Measurements from ENCODE around the gene KIAA1671.

DNA sequence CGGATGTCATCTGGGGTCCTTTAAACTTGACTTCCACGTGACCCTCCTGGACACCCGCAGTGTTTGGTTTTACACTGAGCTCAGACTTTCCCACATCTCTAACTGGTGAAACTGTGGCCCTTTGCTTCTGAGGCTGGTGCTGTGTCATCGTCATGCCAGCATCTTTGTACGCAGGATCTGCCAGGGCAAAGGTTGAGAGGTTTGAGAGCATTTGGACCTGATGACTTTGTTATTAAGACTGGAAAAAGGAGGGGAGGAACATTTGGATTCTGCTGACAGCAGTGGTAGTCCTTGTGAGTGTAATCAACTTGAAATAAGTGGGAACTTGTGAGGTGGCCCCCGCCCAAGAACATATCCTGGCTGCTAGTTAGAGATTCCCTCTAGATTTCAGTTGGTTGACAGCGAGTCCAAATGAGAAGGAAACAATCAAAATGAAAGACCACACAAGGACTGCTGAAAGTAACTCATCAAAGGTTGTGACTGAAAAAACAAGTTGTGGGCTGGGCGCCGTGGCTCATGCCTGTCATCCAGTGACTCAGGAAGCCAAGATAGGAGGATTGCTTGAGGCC is 102.5 kb downstream of the KIAA1671 start:
- TF ChIP-seq, protein P1, sequence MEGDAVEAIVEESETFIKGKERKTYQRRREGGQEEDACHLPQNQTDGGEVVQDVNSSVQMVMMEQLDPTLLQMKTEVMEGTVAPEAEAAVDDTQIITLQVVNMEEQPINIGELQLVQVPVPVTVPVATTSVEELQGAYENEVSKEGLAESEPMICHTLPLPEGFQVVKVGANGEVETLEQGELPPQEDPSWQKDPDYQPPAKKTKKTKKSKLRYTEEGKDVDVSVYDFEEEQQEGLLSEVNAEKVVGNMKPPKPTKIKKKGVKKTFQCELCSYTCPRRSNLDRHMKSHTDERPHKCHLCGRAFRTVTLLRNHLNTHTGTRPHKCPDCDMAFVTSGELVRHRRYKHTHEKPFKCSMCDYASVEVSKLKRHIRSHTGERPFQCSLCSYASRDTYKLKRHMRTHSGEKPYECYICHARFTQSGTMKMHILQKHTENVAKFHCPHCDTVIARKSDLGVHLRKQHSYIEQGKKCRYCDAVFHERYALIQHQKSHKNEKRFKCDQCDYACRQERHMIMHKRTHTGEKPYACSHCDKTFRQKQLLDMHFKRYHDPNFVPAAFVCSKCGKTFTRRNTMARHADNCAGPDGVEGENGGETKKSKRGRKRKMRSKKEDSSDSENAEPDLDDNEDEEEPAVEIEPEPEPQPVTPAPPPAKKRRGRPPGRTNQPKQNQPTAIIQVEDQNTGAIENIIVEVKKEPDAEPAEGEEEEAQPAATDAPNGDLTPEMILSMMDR (IDR thresholded peaks at IDR 0.05), result no peak
- TF ChIP-seq POLR2AphosphoS5 (IDR thresholded peaks at IDR 0.05), result no peak

Data from esophagus muscularis mucosa (tissue), 3 donors.